GM18858 (cell line): ENCODE data around the gene GATA1.

Source experiments
- ATAC-seq: cut with Tn5 transposase; IDR thresholded peaks from one replicate; pipeline ENCODE4 v1.9.1; 2021; ENCODE audit not compliant: unreplicated experiment

Gene GATA1

GRCh38 chrX:48839686-48840085, 53.3 kb downstream of the GATA1 start:
- ATAC-seq = no peak
